Posterior vena cava (tissue), 2 donors: ENCODE data around the gene TPGS1. TPM values are rescaled to one million over a fixed set of nuclear protein-coding genes. Genes with fewer than 3 reads are reported as not detected.

ENCODE experiments used
- DNase-seq: peaks from one replicate; pipeline ENCODE4 v3.0.0-alpha.2; 2020; ENCODE audit warnings: low spot score
- intact Hi-C, 2 donors: fragments of 100-400 bp; cut with DNase I; formaldehyde crosslinking; loops; one replicate each; pipeline versions ENCODE4 v1.14.1 to v1.14.2; 2022 to 2023
- total RNA-seq, 2 donors: library from RNA; stranded (reverse); fragmentation: NEBNext Ultra II Directional; extraction: Animal tissue kit (Norgen Biotek cat#: 25700); gene quantifications; one replicate each; pipeline ENCODE4 v1.2.1, GENCODE V29; 2021
- donor health status: DM: yes; HTN: yes; CAD: no.
- donor health status: DM: yes; HTN: yes; CAD: no.

The TPGS1 gene
- total RNA-seq, 2 donors from 2014 or later: 21.0 to 21.2 TPM

- intact Hi-C loops: no loop called here
- no peak for DNase-seq
Measured at GRCh38 chr19:533364-534058, 26.2 kb downstream of the TPGS1 start.

DNA sequence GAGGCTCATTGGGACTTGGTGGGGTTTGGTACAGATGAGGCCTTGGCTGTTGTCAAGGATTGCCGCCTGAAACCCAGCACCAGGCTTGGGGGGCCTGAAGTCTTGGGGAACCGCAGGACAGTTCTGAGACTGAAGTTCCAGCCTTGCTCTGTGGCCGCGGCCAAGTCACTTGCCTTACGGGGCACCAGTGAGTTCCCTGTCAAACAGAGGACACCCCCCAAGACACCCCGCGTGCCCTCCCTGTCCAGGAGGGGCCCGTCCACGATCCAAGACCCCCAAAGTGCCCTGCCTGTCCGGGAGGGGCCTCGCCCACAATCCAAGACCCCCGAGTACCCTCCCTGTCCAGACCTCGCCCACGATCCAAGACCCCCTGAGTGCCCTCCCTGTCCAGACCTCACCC lies 26.8 kb downstream of the TPGS1 start:
- intact Hi-C loops: no loop called here
- no peak for DNase-seq

DNA sequence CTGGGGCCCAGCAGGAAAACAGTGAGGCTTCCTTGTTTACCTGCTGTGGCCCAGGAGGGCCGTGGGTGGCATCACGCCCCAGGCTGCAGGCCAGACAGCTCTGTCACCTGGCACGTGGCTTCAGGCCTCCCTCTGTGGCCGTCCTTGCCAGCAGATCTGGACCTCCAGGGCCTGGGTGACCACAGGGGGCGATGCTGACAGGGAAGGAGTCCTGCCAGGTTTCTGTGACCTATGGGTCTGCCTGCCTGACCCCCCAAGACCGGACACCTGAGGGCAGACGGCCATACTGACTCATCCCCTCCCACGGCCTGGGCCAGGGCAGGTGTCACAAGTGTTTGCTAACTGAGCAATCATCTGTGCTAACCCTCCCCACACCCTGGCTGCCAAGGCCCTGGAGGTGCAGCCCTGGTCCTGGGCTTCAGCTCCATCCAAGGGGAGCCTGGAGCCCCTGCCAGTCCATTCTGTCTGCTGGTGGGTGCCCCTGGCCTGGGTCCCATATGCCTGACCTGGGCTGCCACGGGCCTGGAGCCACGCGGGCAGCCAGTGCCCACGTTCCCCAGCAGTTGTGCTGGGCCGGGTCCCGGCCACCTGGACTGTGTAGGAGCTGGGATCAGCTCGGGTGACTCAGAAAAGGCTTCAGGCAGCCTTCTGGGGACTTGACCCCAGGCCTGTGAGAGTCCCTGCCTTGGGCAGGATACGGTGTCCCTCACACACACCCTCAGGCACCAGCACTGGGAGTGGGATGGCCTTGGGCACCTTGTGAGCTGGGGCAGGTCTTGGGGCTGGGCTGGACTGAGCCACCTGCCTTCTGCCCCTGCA lies 27.9 kb downstream of the TPGS1 start:
- intact Hi-C loops: no loop called here
- no peak for DNase-seq

- intact Hi-C loops: no loop called here
Measured at GRCh38 chr19:536031-536880, 29.0 kb downstream of the TPGS1 start.

GRCh38 chr19:536881-537404 lies 29.6 kb downstream of the TPGS1 start:
- intact Hi-C loops: no loop called here
- DNase-seq: no peak

More at GRCh38 chr19:536031-536880, 29.0 kb downstream of the TPGS1 start:
- no peak for DNase-seq

DNA sequence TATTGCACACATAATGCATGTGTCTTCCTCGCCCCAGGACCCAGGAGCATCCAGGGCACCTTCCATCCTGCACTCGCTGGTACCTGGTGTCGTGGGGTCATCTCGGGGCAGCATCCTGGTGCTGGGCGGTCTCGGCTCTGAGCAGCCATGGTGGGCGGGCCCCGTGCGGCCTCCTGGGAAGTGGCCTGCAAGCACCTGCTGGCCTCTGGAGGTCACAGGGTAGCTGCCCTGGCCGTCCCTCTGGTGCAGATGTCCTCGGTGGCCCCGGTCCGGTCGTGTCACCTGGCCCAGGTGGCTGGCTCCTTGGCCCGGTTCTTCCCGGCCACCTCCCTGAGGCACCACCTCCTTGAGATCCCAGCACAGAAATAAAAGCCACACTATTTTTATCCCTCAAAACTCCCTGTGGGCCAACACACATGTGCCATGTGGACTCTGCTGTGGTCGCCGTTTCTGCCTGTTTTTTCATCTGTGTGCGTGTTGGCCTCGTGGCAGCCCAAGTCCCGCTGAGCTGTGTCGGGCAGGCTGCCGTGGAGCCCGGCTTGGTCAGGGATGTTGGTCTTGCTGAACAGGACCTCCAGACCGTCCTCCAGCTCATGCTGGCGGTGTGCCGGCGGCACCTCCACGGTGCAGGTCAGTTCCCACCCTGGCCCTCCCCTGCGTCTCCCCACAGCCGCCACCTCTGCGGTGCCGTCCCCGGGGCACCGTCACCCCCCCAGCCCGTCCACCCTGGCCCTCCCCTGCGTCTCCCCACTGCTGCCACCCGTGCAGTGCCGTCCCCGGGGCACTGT lies 31.5 kb downstream of the TPGS1 start:
- DNase-seq: no peak
- intact Hi-C loops: no loop called here

- DNase-seq: no peak
- intact Hi-C loops: loop anchor here in 1 of 2 donors (2.0 kb wide), 1 partner anchor 67 kb away; no protein-coding TSS in a partner anchor
Measured at GRCh38 chr19:539429-540030, 32.2 kb downstream of the TPGS1 start.

- no peak for DNase-seq
- intact Hi-C loops: loop anchor here in 1 of 2 donors (2.0 kb wide), 1 partner anchor 68 kb away; no protein-coding TSS in a partner anchor
Measured at GRCh38 chr19:540867-541637, 33.8 kb downstream of the TPGS1 start.

GRCh38 chr19:541699-542098 lies 34.4 kb downstream of the TPGS1 start:
- no peak for DNase-seq
- intact Hi-C loops: loop anchor here in 1 of 2 donors (2.0 kb wide), 1 partner anchor 69 kb away; no protein-coding TSS in a partner anchor

DNA sequence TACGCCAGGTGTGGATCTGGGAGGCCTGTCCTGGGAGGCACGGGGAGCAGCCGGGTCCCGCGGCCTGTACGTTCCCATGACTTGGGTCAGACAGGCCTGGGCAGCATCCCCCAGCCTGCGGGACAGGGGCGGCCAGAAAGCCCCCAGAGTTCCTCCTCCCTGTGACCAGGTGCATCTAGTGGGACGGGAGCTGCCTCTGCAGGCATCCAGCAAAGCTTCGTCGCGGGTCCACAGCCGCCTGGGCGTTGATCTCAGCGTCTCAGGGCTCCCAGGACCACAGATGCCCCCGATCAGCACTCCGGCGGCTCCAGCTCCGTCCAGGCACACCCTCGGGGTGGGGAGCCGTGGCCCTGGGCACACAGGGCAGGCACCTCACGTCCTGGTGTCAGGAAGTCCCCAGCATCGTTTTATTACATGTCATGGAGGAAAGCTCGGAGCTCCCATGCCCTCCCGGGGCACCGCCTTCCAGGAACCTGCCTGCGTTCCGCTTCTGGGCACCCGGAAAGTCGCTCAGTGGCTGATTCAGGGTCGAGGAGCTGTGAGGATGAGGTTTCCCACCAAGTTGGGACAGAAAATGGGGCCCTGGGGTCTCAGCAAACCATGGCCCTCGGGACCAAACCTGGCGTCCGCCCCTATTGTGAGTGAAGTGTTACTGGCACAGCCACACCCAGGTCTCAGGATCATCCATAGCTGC lies 35.0 kb downstream of the TPGS1 start:
- intact Hi-C loops: no loop called here
- DNase-seq: no peak

DNA sequence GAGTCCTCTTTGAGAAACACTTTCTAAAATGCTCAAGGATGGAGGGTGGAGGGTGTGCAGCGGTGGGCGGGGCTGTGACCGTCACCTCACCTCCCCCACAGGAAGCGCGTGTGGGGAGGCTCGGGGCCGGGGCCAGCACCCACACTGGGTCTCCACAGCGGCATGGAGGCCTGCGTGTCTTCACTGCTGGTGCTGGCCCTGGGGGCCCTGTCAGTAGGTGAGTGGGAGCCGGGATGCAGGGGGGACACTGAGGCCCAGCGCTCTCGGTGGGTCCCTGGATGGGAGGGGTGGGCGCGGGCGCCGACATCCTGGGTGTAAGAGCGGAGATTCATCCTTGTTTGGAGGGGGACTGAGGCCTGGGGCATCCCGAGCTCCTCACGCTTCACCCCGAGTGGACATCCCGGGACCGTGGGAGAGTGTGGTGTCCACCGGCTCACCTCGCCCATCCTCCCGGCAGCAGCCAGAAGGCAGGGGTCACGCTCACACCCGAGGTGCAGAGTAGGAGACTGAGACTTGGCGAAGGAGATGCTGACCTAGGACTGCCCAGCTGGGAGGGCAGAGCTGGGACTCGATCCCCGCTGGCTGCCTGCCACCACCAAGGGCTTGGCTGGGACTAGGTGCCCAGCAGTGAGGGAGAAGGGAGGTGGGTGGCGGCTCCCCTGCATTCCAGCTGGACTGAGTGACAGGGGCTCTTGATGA lies 36.8 kb downstream of the TPGS1 start, which contains the start of gene GZMM:
GZMM (plus strand) TSS at position 144 of the 699 bp plus-strand sequence; CDS start at position 163, 19 bp downstream.
- no peak for DNase-seq
- intact Hi-C loops: no loop called here

- DNase-seq: no peak
- intact Hi-C loops: no loop called here
Measured at GRCh38 chr19:547117-547516, 39.8 kb downstream of the TPGS1 start.

DNA sequence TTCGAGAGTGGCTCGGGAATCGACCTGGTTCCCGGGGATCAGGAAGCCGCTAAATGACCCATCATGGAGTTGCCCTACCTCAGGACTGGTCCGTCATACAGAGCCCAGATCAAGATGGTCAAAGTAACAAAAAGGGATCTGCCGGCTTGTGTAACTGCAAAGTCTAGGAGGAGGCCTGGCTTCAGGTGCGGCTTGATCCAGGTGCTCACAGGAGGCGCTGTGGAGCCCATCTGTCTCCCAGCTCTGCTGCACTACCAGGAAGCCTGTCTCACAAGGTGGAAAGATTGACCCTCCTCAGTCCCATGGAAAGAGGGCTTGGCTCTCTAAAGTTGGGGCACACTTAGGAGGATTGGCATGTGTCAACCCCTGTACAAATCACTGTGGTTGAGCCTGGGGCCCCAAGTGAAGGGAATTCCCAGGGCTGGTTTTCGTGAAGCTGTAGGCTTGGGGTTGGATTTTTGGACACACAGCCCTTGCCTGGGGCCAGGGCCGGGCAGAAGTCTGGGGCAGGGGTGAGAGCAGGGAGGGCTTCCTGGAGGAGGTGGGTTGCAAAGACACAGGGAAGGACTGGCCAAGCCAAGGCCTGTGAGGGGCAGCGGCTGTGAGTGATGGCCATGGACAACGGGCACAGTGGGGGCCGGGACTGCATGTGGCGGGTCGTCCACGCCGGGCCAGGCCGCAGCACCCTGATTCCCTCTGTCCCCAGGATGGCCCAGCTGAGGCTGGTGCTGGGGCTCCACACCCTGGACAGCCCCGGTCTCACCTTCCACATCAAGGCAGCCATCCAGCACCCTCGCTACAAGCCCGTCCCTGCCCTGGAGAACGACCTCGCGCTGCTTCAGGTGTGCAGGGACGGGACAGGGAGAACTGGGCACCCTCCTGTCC lies 40.8 kb downstream of the TPGS1 start:
- intact Hi-C loops: no loop called here

GRCh38 chr19:548886-549830 lies 41.9 kb downstream of the TPGS1 start:
- no peak for DNase-seq
- intact Hi-C loops: no loop called here

More for the DNA sequence above, 40.8 kb downstream of the TPGS1 start:
- DNase-seq: no peak
